VCaP (cell line): ENCODE results near the gene PDXDC1.
"Not testable (repeated sequence)": the region's sequence is repeated elsewhere in the genome, so short reads cannot be mapped to it uniquely, and the experiment has no call there.

Experiments used
- H3K27ac ChIP-seq: fragments of 450-650 bp; 2 replicates; pipeline ENCODE4 v1.5.1; 2017
- CTCF ChIP-seq: fragments of 450-650 bp; conservative IDR thresholded peaks from 2 replicates; pipeline ENCODE4 v1.5.1; 2017; ENCODE audit warnings: mild to moderate bottlenecking, moderate library complexity

The PDXDC1 gene

GRCh38 chr16:14988661-14989191 lies 13.9 kb downstream of the PDXDC1 start:
- H3K27ac ChIP-seq, result not testable (repeated sequence)

DNA sequence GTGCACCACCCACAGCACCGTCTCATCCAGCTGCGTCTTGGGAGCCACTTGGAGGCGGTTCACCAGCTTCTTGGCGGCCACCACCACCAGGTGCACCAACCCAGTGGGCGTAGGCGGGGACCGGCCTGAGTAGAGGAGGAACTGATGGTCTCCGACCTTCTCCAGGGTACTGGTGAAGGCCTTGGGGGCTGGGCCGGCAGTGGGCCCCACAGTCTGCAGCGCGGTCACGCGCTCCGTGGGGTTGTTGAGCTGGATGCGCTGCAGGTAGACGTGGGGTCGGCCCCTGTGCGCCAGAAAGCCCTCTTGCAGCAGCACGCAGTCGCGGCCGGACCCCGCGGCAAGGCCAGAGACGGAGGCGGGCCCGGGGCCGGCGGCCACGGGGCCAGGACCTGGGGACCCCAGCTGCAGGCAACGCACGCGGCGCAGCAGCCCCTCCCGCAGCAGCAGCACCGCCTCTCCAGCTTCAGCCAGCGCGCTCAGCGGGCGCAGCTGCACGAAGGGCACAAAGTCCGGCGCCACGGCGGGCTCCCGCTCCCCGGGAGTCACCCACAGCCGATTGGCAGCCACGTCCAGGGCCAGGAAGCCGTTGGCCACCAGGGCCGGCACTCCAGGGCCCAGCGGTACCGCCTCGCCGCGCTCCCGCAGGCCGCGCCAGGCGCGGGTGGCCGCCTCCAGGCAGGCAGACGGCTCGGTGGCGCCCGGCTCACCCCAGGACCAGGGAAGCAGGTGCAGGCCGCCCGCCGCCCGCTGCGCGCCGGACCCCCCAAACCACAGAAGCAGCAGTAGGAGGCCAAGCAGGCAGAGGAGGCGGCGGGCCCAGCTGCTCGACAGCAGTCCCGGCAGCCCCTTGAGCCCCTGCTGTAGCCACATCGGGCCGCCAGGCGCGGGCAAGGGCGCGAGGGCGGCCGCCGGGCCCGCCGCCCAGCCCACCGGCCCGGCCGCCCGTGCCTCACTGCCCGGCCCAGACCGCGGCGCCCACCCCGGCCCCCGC lies 14.8 kb downstream of the PDXDC1 start:
- not testable (repeated sequence) for H3K27ac ChIP-seq

DNA sequence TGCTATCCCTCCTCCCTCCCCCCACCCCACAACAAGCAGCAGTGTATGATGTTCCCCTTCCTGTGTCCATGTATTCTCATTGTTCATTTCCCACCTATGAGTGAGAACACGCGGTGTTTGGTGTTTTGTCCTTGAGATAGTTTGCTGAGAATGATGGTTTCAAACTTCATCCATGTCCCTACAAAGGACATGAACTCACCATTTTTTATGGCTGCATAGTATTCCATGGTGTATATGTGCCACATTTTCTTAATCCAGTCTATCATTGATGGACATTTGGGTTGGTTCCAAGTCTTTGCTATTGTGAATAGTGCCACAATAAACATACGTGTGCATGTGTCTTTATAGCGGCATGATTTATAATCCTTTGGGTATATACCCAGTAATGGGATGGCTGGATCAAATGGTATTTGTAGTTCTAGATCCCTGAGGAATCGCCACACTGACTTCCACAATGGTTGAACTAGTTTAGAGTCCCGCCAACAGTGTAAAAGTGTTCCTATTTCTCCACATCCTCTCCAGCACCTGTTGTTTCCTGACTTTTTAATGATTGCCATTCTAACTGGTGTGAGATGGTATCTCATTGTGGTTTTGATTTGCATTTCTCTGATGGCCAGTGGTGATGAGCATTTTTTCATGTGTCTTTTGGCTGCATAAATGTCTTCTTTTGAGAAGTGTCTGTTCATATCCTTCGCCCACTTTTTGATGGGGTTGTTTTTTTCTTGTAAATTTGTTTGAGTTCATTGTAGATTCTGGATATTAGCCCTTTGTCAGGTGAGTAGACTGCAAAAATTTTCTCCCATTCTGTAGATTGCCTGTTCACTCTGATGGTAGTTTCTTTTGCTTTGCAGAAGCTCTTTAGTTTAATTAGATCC lies 18.7 kb downstream of the PDXDC1 start:
- not testable (repeated sequence) for H3K27ac ChIP-seq

DNA sequence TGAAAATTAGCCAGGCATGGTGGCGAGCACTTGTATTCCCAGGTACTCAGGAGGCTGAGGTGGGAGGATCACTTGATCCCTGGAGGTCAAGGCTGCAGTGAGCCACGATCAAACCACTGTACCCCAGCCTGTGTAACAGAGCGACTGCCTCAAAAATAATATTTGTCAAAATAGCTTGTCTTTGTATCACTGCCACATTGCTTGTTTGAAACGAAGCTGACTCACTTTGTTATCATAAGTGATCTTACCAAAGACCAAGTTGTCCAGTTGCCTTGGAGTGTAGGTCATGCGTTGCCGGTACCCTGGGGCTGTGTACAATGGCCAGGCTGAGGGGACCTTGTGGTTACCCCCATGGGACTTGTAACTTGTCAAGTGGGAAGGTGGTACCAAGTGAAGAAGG lies 21.9 kb downstream of the PDXDC1 start:
- H3K27ac ChIP-seq, result not testable (repeated sequence)

- H3K27ac ChIP-seq, result not testable (repeated sequence)
Observed at GRCh38 chr16:14998300-14998699, 23.5 kb downstream of the PDXDC1 start.

- not testable (repeated sequence) for H3K27ac ChIP-seq
Observed at GRCh38 chr16:14999845-15000244, 25.0 kb downstream of the PDXDC1 start.

DNA sequence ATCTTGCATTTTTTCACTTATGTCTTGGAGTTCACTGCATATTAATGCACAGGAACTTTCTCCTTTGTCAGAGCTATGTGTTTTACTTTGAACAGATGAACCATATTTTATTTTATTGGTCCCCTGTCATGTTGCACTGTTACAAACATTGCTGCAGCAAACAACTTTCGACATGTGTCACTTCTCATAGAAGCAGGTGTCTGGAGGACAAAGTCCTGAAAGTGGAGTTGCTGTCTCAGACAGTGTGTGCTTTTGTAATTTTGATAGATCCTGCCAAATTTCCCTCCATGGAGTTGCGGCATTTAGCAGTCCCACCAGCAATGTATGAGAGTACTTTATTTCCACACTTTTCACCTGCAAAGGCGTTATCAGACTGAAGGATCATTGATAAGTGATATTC lies 27.6 kb downstream of the PDXDC1 start:
- not testable (repeated sequence) for H3K27ac ChIP-seq

- H3K27ac ChIP-seq, result not testable (repeated sequence)
Observed at GRCh38 chr16:15005357-15006132, 30.7 kb downstream of the PDXDC1 start.

- not testable (repeated sequence) for H3K27ac ChIP-seq
Observed at GRCh38 chr16:15008647-15009046, 33.8 kb downstream of the PDXDC1 start.

- not testable (repeated sequence) for H3K27ac ChIP-seq
Observed at GRCh38 chr16:15012941-15013340, 38.1 kb downstream of the PDXDC1 start.

DNA sequence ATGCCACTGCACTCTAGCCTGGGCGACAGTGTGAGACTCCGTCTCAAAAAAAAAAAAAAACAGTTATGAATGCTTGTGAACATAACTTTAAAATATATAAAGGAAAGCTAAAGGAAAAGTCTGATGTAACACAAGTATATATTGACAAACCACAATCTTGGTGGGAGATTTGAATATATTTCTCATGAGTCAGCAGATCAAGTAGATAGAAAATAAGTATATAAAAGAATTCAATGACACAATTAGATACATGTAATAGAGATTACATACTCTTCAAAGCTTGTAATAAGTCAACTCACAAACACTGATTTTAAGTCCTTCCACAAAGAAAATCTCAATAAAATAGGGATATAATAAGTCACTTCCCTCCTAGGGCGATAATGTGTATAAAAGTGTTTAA lies 40.8 kb downstream of the PDXDC1 start:
- H3K27ac ChIP-seq, result not testable (repeated sequence)

GRCh38 chr16:15016354-15016753 lies 41.5 kb downstream of the PDXDC1 start:
- not testable (repeated sequence) for H3K27ac ChIP-seq

DNA sequence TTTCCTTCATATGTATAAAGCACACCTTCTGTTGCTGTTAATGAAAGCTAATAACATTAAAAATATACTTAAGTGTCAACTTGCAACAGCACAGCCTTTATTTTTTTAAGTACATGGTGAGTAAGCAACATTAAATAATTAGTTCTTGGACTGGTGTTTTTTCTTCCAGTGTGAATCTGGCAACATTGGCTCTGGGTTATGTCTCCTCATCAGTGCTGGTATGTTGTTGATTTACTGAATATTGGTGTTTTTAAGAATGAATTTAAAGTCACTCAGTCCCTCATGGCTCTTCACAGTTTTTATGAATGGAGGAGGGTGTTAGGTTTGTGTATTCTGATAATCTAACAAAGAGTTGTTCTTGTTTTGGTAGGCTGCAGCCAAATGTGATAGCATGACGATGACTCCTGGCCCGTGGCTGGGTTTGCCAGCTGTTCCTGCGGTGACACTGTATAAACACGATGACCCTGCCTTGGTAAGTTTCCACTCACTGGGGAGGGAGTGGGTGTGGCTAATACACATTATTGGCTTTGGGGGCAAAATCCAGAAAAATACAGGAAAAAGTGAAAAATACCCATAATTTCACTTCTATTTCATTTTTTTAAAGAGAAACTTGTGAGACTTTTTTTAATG lies 42.2 kb downstream of the PDXDC1 start:
- H3K27ac ChIP-seq, result not testable (repeated sequence)

DNA sequence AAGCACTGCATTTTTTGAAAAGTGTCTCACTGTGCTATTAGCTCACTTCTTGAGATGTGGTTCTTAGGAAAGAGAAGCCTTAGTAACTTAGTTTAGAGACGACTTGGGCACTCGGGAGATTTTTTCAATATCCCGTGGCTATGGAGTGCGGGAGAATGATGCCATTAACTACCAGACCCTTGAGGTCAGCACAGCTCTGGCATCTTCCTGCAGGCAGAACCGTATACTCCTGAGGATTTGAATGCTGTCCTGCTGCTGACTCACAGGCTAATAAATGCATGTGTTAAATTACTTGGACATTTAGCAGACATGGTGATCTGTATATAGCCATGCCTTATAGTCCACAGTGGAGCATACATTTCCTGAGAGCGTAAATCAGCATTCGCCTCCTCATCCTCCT lies 46.6 kb downstream of the PDXDC1 start:
- H3K27ac ChIP-seq, result not testable (repeated sequence)

DNA sequence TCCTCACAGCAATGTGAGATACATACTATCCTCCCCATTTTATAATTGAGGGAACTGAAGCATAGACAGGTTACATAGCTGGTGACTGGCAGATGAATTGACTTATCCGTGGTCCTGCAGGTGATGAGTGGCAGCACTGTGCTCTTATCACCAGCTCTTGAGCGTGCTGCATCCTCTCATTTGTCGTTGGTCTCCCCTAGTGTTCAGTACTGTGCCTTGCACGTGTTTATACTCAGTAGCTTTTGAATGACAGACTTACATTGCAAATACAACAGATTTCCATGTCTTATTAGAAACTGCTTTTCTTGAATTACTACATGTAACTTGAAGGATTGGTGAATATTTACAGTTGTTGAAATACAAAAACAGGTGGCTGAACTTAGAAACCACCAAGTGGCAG lies 47.4 kb downstream of the PDXDC1 start:
- TF ChIP-seq CTCF, result peak; percentile 54
- not testable (repeated sequence) for H3K27ac ChIP-seq

DNA sequence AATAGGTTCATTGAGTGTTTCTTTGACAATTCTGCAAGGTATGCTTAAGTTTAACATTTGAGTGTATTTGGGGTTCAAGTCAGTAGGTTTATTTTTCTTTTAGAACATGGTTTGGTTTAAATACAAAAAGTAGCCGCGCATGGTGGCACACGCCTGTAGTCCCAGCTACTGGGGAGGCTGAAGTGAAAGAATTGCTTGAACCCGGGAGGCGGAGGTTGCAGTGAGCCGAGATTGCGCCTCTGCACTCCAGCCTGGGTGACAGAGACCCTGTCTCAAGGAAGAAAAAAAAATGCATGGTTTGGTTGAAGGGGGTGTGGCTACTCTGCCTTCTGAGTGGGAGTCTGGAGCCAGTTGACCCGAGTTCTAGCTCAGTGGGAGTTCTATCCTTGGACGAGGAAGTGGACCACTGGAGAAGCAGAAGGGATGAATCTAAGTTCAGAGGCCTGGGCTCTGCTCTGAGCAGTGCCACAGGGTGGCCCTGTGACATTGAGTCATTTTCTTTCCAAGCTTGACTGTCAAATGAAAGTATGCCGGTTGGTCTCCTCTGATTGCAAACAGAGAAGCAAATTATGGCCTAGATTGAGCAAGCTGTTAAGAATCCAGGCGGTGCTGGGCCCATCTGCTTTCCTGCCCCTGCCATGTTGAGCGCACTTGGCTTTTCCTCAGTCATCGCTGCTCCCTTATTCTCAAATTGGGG lies 48.7 kb downstream of the PDXDC1 start:
- H3K27ac ChIP-seq, result not testable (repeated sequence)

- H3K27ac ChIP-seq, result not testable (repeated sequence)
Observed at GRCh38 chr16:15024858-15025199, 50.0 kb downstream of the PDXDC1 start.

DNA sequence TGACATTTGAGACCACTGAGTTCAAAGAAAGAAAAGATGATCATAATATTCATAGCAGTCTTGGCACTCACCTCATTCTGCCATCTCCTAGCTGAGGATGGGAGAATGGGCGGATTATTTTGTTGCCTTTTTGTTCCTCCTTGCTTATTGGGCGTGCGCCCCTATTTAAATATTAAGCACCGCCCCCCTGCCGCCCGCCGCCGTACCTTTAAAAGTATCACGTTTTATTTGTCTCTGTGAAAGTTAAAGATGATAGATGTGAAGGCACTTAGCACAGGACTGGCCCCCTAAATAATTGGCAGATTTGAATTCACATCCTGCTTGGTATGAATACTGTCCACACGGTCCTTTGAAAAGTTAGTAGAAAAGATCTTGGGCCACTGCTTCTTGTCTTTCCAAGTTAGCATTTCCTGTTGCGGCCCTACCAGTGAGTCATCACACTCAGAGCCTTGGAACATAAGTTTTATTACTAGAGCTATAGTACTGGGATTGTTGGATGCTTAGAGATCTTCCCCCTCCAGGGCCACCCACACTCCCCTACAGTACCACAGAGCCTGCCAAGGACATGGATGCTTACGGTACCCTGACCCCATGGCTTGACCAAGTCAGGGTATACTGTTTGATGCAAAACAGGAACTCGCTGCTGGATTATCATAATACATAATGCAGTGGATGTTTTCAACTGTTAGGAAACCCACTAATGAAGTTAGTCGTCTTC lies 50.6 kb downstream of the PDXDC1 start:
- H3K27ac ChIP-seq, result not testable (repeated sequence)
